ENCODE data around the gene SLC44A5.
"Not testable (repeated sequence)": the region's sequence is repeated elsewhere in the genome, so short reads cannot be mapped to it uniquely, and the experiment has no call there.

The SLC44A5 gene

GRCh38 chr1:75611014-75611413, at the start of gene SLC44A5:
Gene SLC44A5 (minus strand): TSS chr1:75611114. CDS start chr1:75541447, 69,667 bp downstream.
- DNase-seq: no peak

GRCh38 chr1:75655931-75656330, 45.0 kb upstream of the SLC44A5 start:
- DNase-seq: no peak

DNA sequence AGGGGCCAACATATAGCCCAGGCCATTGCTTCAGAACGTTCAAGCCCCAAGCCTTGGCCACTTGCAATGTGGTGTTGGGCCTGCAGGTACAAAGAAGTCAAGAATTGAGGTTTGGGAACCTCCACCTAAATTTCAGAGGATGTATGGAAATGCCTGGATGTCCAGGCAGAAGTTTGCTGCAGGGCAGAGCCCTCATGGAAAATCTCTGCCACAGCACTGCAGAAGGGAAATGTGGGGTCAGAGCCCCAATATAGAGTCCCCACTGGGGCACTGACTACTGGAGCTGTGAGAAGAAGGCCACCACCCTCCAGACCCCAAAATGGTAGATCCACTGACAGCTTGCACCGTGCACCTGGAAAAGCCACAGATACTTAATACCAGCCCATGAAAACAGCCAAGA, 36.3 kb upstream of the SLC44A5 start:
- not testable (repeated sequence) for DNase-seq

- not testable (repeated sequence) for DNase-seq
Observed at GRCh38 chr1:75645153-75645552, 34.2 kb upstream of the SLC44A5 start.

DNA sequence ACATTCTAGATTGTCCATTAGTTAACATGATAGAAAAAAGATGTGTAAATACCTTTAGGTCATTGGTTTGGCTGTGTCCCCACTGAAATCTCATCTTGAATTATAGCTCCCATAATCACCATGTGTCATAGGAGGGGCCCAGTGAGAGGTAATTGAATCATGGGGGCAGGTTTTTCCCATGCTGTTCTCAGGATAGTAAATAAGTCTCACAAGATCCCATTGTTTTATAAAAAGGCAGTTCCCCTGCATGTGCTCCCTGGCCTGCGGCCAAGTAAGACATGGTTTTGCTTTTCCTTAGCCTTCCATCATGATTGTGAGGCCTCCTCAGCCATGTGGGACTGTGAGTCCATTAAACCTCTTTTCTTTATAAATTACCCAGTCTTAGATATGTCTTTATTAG, 32.5 kb upstream of the SLC44A5 start:
- no peak for DNase-seq

DNA sequence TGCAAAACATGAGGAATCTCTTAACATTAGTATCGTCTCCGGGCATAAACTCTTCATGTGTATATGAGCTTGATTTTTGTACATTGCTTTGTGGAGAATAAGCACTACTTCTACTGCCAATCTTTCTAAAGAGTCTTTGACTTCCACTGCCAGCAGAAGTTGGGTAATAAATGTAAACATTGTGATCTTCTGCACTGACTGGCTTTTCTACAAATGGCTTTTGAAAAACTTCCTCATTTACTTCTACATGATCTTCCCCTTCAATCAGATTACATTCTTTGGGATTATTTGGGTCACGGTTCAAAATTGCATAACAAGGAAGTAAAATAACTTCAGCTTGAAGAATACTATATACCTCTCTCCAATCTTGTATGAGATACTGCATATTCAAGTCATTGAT, 30.4 kb upstream of the SLC44A5 start:
- no peak for DNase-seq

DNA sequence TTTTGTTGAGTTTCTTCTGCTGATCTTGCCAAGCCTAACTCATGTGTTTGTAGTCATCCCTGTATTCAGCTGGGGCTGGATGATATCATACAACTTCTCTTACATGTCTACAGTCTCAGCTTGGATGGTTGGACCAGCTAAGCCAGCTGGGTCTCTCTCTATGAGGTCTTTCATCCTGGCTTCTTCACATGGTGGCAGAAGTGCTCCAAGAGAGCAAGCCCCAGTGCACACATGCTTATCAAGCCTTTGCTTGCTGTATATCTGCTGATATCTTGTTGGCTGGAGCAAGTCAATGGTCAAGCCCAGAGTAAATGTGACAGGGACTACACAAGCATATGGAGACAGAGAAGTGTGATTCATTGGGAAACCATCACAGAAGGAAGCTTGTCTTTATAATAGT, 29.2 kb upstream of the SLC44A5 start:
- no peak for DNase-seq

GRCh38 chr1:75632350-75632949, 21.5 kb upstream of the SLC44A5 start:
- peak; percentile 4 for DNase-seq

DNA sequence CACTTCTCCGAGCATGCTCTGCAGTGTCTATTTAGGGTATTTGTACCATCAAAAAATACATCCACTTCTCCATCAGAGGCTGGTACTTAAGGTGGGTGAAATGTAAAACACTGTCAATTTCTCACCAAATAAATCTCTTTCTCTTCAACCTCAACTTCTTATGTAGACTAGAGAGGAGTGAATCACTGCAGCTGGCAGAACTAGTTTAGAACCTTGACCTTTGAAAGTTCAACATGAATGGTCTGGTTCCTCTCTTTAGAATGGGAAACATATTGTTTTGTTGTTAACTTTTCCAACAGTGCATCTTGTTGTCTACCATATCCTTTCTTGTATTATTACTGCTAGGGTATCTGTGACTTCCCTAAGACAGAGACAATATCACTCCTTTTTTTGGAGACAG, 20.1 kb upstream of the SLC44A5 start:
- no peak for DNase-seq

DNA sequence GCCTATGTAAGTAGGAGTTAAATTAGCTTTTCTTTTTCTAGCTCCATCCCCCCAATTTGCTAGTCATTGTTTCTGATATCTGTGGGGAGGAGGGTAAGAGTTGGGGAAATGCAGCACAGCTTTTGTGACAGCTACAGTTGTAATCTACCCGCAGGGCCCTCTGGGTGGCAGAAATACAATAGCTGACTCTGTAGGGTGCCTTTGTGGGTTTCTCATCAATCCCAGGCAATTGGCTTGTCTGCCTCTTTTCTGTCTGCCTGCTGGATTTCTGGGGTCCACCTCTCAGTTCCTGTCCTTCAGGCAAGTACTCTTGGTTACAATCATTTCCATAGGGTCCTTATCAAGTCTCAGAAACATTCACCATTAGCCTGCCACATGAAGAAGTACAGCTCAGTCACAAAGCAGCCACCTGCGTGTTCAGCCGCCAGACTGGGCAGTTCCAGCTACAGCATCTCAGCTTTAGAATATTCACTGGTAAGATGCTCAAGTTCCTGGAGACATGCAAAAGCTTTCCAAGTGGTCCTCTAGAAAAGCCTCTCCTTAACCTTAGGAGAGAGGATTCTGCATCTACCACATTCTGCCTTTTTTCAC, 19.2 kb upstream of the SLC44A5 start:
- DNase-seq: no peak

DNA sequence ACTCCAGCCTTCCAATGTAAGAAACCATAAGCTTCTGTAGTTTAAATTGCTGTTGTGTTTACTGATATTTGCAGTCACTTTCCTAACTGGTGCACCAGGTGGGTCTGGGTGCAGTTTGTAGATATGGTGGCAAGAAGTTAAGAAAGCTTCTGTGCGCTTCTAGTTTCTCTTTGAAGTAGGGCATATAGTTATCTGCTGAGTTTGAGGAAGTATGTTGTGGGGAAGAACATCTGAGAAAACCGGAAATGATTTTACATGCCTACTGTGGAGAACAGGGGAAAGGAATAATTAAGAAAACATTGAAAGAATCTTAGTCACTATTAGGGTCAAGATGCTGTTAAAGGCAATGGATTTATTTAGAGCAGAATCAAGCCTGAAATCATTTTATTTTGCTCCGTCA, 14.9 kb upstream of the SLC44A5 start:
- no peak for DNase-seq

GRCh38 chr1:75618382-75618781, 7.5 kb upstream of the SLC44A5 start:
- no peak for DNase-seq

- DNase-seq: peak; percentile 29
Observed at GRCh38 chr1:75616436-75617433, 5.8 kb upstream of the SLC44A5 start.

GRCh38 chr1:75615613-75616435, 4.9 kb upstream of the SLC44A5 start:
- peak; percentile 35 for DNase-seq

DNA sequence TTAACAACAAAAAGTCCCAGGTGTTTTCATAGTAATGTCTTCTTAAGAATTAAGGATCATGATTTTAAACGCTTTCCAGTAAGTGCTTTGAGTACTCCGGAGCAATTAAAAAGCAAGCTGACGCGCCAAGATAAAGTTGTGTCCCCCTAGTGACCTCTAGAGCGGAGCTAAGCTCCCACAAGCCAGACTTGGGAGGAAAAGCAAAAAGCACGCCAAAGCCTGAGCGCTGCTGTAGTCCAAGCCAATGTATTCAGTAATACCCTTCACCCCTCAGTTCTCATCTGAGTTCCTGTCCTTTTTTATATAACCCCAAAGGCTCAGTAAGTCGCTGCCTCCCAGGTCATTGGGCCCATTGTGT, 3.5 kb upstream of the SLC44A5 start:
- no peak for DNase-seq

DNA sequence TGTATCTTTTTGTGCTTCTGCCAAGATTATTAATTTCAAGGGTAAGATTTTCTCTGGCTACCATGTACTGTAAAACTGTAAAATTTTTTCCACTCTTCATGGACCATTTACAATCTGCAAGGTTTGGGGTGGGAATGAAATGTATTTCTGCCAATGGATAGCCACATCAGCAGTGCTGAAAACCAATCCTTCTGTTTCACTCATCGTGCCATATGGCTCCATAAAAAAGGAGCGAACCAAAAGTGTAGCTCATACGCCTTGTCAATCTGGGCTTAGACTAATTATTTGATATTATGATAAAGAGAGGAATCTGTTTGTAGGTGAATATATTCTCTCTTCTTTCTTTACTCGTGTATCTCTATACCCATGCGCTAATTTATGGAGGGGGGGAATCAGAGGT, 3.0 kb upstream of the SLC44A5 start:
- DNase-seq: no peak

- DNase-seq: no peak
Observed at GRCh38 chr1:75612976-75613375, 2.1 kb upstream of the SLC44A5 start.

DNA sequence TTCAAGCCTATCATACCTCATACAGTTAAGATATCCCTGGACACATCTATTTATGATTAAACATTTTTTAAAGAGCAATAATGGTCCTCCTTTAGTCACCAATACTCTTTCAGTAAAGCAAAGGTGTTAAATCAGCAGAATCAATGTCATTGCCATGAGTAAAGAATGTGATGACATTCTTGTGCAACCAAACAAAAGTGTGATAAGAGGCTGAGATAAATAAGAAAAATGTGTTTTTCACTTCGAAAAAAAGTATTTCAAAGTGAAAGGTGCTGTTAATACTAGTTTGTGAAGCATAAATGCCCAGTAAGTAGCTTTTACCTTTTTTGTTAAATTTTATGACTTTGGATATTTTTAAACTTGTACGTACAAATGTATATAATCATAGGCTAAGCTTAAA, 8.4 kb downstream of the SLC44A5 start:
- no peak for DNase-seq

DNA sequence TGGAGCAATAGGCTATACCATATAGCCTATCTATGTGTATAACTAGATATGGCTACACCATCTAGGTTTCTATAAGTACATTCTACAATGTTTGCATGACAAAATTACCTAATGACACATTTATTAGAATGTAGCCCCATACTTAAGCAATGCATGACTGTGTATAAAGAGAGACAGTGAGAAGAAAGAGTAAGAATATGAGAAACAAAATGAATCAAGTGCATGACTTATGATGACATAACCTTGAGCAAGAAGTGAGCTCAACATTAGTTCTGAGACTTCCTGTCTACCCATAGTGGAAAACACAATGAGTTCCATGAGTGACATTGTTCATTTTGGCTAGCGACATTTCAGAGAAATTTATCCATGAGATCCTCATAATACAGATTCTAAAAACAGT, 10.1 kb downstream of the SLC44A5 start:
- no peak for DNase-seq

DNA sequence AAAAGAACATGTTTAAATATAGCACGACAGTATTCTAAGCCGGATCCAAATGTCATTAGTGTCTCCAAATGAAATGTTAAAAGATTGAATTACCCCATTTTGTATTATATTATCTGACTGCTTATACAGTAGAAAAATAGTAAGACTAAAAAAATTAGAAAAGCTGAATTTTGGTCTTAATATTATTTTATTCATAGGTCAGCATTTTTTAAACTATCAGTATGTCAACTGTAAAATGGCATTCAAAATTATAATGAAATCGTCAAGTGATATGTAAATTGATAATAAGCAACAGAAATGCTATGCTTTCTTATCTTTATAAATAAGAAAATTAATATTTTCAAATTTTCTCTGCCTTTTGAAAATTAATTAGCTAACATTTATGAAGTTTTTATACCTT, 16.6 kb downstream of the SLC44A5 start:
- DNase-seq: no peak

- DNase-seq: not testable (repeated sequence)
Observed at GRCh38 chr1:75593457-75593856, 17.5 kb downstream of the SLC44A5 start.

DNA sequence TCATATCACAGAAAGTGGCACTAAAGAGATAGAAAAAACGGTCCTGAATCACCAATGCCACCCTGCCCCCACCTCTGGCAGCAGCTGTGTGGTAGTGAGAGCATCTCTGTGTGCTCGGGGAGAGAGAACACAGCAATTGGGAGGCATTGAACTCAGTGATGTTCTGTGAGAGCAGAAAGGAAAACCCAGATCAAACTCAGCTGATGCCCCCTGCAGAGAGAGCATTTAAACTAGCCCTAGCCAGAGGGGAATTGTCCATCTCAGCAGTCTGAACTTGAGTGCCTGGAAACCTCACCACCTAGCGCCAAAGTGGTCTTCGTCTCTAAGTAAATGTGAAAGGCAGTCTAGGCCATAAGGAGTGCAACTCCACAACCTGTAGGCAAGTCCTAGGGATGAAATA, 21.3 kb downstream of the SLC44A5 start:
- DNase-seq: no peak

Measured in fibroblast of skin of right quadriceps (primary cell).